Putamen (tissue), 1 donor: ENCODE data around the gene BRD4.

Experiments used
- DNase-seq: peaks from one replicate; pipeline ENCODE4 v3.0.0-alpha.2; 2016; ENCODE audit warnings: low spot score

BRD4 gene

GRCh38 chr19:15248648-15249527 is 83.5 kb downstream of the BRD4 start:
- no peak for DNase-seq

GRCh38 chr19:15248106-15248505 is 84.2 kb downstream of the BRD4 start:
- no peak for DNase-seq

GRCh38 chr19:15247107-15248014 is 85.0 kb downstream of the BRD4 start:
- DNase-seq = no peak

- no peak for DNase-seq
Measured at GRCh38 chr19:15246198-15246481, 86.2 kb downstream of the BRD4 start.

- no peak for DNase-seq
Measured at GRCh38 chr19:15245370-15246197, 86.8 kb downstream of the BRD4 start.

GRCh38 chr19:15244808-15245207 is 87.5 kb downstream of the BRD4 start:
- DNase-seq = no peak

- DNase-seq = no peak
Measured at GRCh38 chr19:15244106-15244803, 88.1 kb downstream of the BRD4 start.

- DNase-seq = no peak
Measured at GRCh38 chr19:15243236-15243957, 88.9 kb downstream of the BRD4 start.

- DNase-seq = no peak
Measured at GRCh38 chr19:15241259-15241910, 91.0 kb downstream of the BRD4 start.

GRCh38 chr19:15240515-15240914 is 91.8 kb downstream of the BRD4 start:
- DNase-seq = no peak

- DNase-seq = no peak
Measured at GRCh38 chr19:15239337-15239949, 92.9 kb downstream of the BRD4 start.

GRCh38 chr19:15238639-15239155 is 93.6 kb downstream of the BRD4 start:
- no peak for DNase-seq

GRCh38 chr19:15237759-15238638 is 94.3 kb downstream of the BRD4 start:
- no peak for DNase-seq

- DNase-seq = no peak
Measured at GRCh38 chr19:15236886-15237285, 95.5 kb downstream of the BRD4 start.

GRCh38 chr19:15235781-15236180 is 96.6 kb downstream of the BRD4 start:
- no peak for DNase-seq

- no peak for DNase-seq
Measured at GRCh38 chr19:15234431-15235130, 97.8 kb downstream of the BRD4 start.

- DNase-seq = no peak
Measured at GRCh38 chr19:15231271-15231670, 101.1 kb downstream of the BRD4 start.

- no peak for DNase-seq
Measured at GRCh38 chr19:15227261-15227660, 105.1 kb downstream of the BRD4 start.
